H1 (cell line): ENCODE results near the gene FRMPD4.

Experiments
- POLR2A ChIP-seq, 2 experiments: IDR thresholded peaks; 1 replicate in 1 of 2; 2 replicates in 1 of 2; pipeline ENCODE4 v1.6.1; 2011; ENCODE audit warnings: low read depth in 2 of 2, low read length in 2 of 2, mild to moderate bottlenecking in 2 of 2; ENCODE audit errors: control extremely low read depth in 1 of 2
- POLR2AphosphoS5 ChIP-seq: IDR thresholded peaks from 2 replicates; pipeline ENCODE4 v1.6.1; 2011; ENCODE audit warnings: low read depth, low read length
- RAD21 ChIP-seq, 2 experiments: IDR thresholded peaks in 1 of 2; conservative IDR thresholded peaks in 1 of 2; 2 replicates each; pipeline ENCODE4 v1.6.1; 2011; ENCODE audit warnings: low read depth in 2 of 2, low read length in 2 of 2, improper control_type of control experiment in 1 of 2, inconsistent platforms in 1 of 2, mild to moderate bottlenecking in 1 of 2, moderate library complexity in 1 of 2
- SP1 ChIP-seq: IDR thresholded peaks from 2 replicates; pipeline ENCODE4 v1.6.1; 2011; ENCODE audit warnings: low read depth, low read length
- TEAD4 ChIP-seq: IDR thresholded peaks from 2 replicates; pipeline ENCODE4 v1.6.1; 2012; ENCODE audit warnings: low read depth, low read length, inconsistent platforms, mixed read lengths
- TF ChIP-seq, protein P1 (sequence below): IDR thresholded peaks from 2 replicates; pipeline ENCODE4 v1.6.1; 2012; ENCODE audit warnings: inconsistent platforms
- TF ChIP-seq, protein P2 (sequence below), 3 experiments: IDR thresholded peaks; 1 replicate in 2 of 3; 2 replicates in 1 of 3; pipeline versions ENCODE4 v1.5.1 to v1.6.1; 2011; ENCODE audit warnings: low read length in 3 of 3, mild to moderate bottlenecking in 3 of 3, inconsistent platforms in 2 of 3, low read depth in 1 of 3, moderate library complexity in 1 of 3; ENCODE audit not compliant: insufficient read depth in 1 of 3; ENCODE audit errors: control extremely low read depth in 1 of 3

DNA sequence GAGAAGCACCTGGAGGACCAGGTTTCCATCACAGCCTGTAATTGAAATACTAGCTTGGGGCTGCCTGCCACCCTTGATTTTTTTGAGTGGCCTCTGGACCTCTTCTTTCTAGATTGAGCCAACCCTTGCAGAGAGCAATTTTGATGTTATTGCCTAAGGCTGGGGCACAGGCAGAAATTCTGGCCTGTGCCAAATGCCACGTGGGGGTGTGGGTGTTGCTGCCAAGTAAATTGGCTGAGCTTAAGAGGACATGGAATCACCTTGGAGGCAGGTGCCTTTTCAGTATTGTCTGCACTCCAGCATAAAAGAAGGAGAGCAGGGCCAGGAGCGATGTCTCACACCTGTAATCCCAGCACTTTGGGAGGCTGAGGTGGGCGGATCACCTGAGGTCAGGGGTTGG, 366.9 kb downstream of the FRMPD4 start:
- TF ChIP-seq POLR2A (IDR thresholded peaks at IDR 0.05; ENCODE audit: control extremely low read depth in 1 of 2, low read depth in 2 of 2, low read length in 2 of 2) (no peak), POLR2AphosphoS5 (no peak), SP1 (no peak), RAD21 (IDR thresholded peaks at IDR 0.05 in 1 of 2, conservative IDR thresholded peaks at IDR 0.05 in 1 of 2; ENCODE audit: low read depth in 2 of 2, low read length in 2 of 2) (no peak), TEAD4 (no peak)
- TF ChIP-seq, protein P1, sequence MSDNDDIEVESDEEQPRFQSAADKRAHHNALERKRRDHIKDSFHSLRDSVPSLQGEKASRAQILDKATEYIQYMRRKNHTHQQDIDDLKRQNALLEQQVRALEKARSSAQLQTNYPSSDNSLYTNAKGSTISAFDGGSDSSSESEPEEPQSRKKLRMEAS, result no peak
- TF ChIP-seq, protein P2, sequence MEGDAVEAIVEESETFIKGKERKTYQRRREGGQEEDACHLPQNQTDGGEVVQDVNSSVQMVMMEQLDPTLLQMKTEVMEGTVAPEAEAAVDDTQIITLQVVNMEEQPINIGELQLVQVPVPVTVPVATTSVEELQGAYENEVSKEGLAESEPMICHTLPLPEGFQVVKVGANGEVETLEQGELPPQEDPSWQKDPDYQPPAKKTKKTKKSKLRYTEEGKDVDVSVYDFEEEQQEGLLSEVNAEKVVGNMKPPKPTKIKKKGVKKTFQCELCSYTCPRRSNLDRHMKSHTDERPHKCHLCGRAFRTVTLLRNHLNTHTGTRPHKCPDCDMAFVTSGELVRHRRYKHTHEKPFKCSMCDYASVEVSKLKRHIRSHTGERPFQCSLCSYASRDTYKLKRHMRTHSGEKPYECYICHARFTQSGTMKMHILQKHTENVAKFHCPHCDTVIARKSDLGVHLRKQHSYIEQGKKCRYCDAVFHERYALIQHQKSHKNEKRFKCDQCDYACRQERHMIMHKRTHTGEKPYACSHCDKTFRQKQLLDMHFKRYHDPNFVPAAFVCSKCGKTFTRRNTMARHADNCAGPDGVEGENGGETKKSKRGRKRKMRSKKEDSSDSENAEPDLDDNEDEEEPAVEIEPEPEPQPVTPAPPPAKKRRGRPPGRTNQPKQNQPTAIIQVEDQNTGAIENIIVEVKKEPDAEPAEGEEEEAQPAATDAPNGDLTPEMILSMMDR (IDR thresholded peaks at IDR 0.05; ENCODE audit: control extremely low read depth in 1 of 3, insufficient read depth in 1 of 3, low read depth in 1 of 3, low read length in 3 of 3), result no peak
